GM12875 (cell line): ENCODE results near the gene CACNA1C.

Experiments
- H3K4me3 ChIP-seq: one replicate; pipeline ENCODE4 v1.5.1; 2011; ENCODE audit warnings: low read depth, low read length, control low read depth
- CTCF ChIP-seq: IDR thresholded peaks from 2 replicates; pipeline ENCODE4 v1.5.1; 2011; ENCODE audit warnings: low read depth, mild to moderate bottlenecking, control low read depth, inconsistent platforms, low read length, moderate library complexity, borderline replicate concordance; ENCODE audit not compliant: insufficient read depth

The CACNA1C gene

GRCh38 chr12:2475984-2476383 is 423.2 kb downstream of the CACNA1C start:
- H3K4me3 ChIP-seq, result no peak overlapping the region
- no peak for TF ChIP-seq CTCF

GRCh38 chr12:2477009-2477766 is 424.4 kb downstream of the CACNA1C start:
- TF ChIP-seq CTCF, result no peak
- no peak overlapping the region for H3K4me3 ChIP-seq

- TF ChIP-seq CTCF, result no peak
Observed at GRCh38 chr12:2479851-2480535, 427.2 kb downstream of the CACNA1C start.

GRCh38 chr12:2481346-2481745 is 428.6 kb downstream of the CACNA1C start:
- no peak overlapping the region for H3K4me3 ChIP-seq
- TF ChIP-seq CTCF, result no peak

More at GRCh38 chr12:2479851-2480535, 427.2 kb downstream of the CACNA1C start:
- H3K4me3 ChIP-seq, result no peak overlapping the region

- TF ChIP-seq CTCF, result no peak
- no peak overlapping the region for H3K4me3 ChIP-seq
Observed at GRCh38 chr12:2481951-2482350, 429.2 kb downstream of the CACNA1C start.

- no peak overlapping the region for H3K4me3 ChIP-seq
- no peak for TF ChIP-seq CTCF
Observed at GRCh38 chr12:2482938-2483660, 430.3 kb downstream of the CACNA1C start.
